Endometrial microvascular endothelial cells (primary cell): ENCODE data around the gene EXOSC7. TPM values are rescaled to one million over a fixed set of nuclear protein-coding genes. Genes with fewer than 3 reads are reported as not detected.

Source experiments
- in situ Hi-C: cut with HindIII; loops from 2 replicates; pipeline ENCODE4 v1.10.0; 2017; ENCODE audit warnings: low sequenced_read_pairs, low pct_unique_long_range_greater_than_20kb; ENCODE audit errors: inconsistent ontology term
- total RNA-seq: library from RNA; depleted of rRNA; stranded (reverse); fragments of >200 nt; gene quantifications from one replicate; pipeline ENCODE4 v1.2.3, GENCODE V29; 2015; ENCODE audit errors: inconsistent ontology term

EXOSC7 gene
- total RNA-seq, 1 donor from 2014 or later = 84.8 TPM

GRCh38 chr3:44989141-44989540 lies 13.1 kb downstream of the EXOSC7 start:
- in situ Hi-C loops = no loop called here

- in situ Hi-C loops = no loop called here
These were observed 13.8 kb downstream of the EXOSC7 start for GRCh38 chr3:44989636-44990373.

GRCh38 chr3:44991326-44991725 lies 15.3 kb downstream of the EXOSC7 start:
- in situ Hi-C loops = no loop called here

- in situ Hi-C loops = no loop called here
These were observed 16.8 kb downstream of the EXOSC7 start for GRCh38 chr3:44992555-44993470.

GRCh38 chr3:44993471-44994205 lies 17.6 kb downstream of the EXOSC7 start:
- in situ Hi-C loops = no loop called here

GRCh38 chr3:44995142-44995770 lies 19.2 kb downstream of the EXOSC7 start:
- in situ Hi-C loops = no loop called here

- in situ Hi-C loops = no loop called here
These were observed 20.5 kb downstream of the EXOSC7 start for GRCh38 chr3:44996556-44996969.

GRCh38 chr3:44999782-45000181 lies 23.7 kb downstream of the EXOSC7 start:
- in situ Hi-C loops = no loop called here

- in situ Hi-C loops = no loop called here
These were observed 24.8 kb downstream of the EXOSC7 start for GRCh38 chr3:45000823-45001222.

- in situ Hi-C loops = no loop called here
These were observed 25.7 kb downstream of the EXOSC7 start for GRCh38 chr3:45001738-45002137.

GRCh38 chr3:45002139-45002660 lies 26.2 kb downstream of the EXOSC7 start:
- in situ Hi-C loops = no loop called here

GRCh38 chr3:45002720-45003119 lies 26.7 kb downstream of the EXOSC7 start:
- in situ Hi-C loops = no loop called here

GRCh38 chr3:45003406-45003805 lies 27.4 kb downstream of the EXOSC7 start:
- in situ Hi-C loops = no loop called here

- in situ Hi-C loops = no loop called here
These were observed 27.8 kb downstream of the EXOSC7 start for GRCh38 chr3:45003859-45004258.

- in situ Hi-C loops = no loop called here
These were observed 31.0 kb downstream of the EXOSC7 start for GRCh38 chr3:45007091-45007490.

- in situ Hi-C loops = no loop called here
These were observed 32.1 kb downstream of the EXOSC7 start for GRCh38 chr3:45008117-45008516.

- in situ Hi-C loops = no loop called here
These were observed 33.8 kb downstream of the EXOSC7 start for GRCh38 chr3:45009868-45010267.

- in situ Hi-C loops = no loop called here
These were observed 34.8 kb downstream of the EXOSC7 start for GRCh38 chr3:45010811-45011333.
